ENCODE data around the gene SPDEF. TPM values are rescaled to one million over a fixed set of nuclear protein-coding genes. Genes with fewer than 3 reads are reported as not detected.

SPDEF gene
- total RNA-seq, 2 experiments from 2014 or later = 0.34 to 0.54 TPM

DNA sequence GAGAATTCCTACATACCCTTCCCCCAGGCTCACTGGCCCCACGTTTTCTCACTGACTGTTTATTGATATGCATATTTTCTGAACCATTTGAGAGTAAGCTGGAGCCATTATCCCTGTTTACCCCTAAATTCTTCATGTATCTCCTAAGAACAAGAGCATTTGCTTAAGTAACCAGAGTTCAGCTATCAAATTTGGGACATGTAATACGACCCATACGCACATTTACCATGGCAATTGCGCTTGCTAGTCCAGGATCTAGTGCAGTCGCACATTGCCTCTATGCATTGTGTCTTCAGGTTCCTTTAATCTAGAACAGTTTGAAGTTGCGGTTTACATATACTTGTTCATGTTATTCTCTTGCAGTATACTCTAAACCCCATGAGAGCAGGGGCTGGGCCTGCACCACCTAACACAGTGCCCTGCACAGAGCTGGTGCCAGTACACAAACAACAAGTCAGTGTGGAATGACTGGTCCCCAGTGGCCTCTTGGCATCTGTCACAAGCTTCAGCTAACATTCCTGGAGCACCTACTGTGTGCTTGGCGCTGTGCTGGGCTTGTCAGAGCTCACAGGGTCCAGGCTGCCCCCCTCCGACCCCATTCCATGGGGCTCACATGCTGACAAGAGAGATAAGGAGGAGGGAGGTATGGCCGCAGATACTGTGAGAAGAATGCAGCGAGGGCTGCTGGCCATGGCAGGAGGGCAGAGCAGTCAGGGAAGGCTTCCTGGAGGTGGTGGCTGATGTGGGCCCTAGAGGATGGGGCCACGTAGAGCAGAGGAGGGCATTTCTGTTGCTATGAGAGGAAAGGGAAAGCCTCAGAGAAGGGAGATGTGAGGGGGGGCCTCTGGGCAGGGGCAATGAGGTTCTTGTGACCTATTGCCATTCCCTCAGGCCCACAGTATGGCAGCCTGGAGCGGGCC lies 28.1 kb downstream of the SPDEF start:
- POLR2A ChIA-PET = interaction anchor here (0.8 kb wide), 1 partner anchor 82 kb away, joined by 5 read pairs; no protein-coding TSS in a partner anchor
- Histone ChIP-seq H3K4me3 (ENCODE audit: low read depth, low read length, poor library complexity, severe bottlenecking) (no peak overlapping the region), H3K27ac (ENCODE audit: low read depth, low read length, poor library complexity, severe bottlenecking) (no peak overlapping the region), H3K9me3 (ENCODE audit: low read length) (no peaks in the 10 kb centered on the region), H3K36me3 (ENCODE audit: insufficient read depth, low read length) (peaks cover 44% of the 10 kb centered on the region; the same call in 1 of the 2 replicates), H3K4me2 (ENCODE audit: low read length) (peak overlapping the region; percentile 52; the same call in 1 of the 2 replicates), H4K20me1 (ENCODE audit: insufficient read depth, low read length) (peaks cover 8% of the 10 kb centered on the region; the same call in 1 of the 2 replicates), H3K9me2 (ENCODE audit: insufficient read depth, low read length) (no peaks in the 10 kb centered on the region), H2AFZ (ENCODE audit: low read length) (no peak overlapping the region), H3K4me1 (ENCODE audit: insufficient read depth, low read length, poor library complexity, severe bottlenecking) (peaks cover 15% of the 10 kb centered on the region), H3K79me2 (ENCODE audit: insufficient read depth, low read depth, low read length) (no peaks in the 10 kb centered on the region)
- BruUV-seq (replicated peaks) = no TSS peak
- CTCF ChIA-PET (ENCODE audit: unreplicated experiment) = no interaction called here
- TF ChIP-seq, protein P1, sequence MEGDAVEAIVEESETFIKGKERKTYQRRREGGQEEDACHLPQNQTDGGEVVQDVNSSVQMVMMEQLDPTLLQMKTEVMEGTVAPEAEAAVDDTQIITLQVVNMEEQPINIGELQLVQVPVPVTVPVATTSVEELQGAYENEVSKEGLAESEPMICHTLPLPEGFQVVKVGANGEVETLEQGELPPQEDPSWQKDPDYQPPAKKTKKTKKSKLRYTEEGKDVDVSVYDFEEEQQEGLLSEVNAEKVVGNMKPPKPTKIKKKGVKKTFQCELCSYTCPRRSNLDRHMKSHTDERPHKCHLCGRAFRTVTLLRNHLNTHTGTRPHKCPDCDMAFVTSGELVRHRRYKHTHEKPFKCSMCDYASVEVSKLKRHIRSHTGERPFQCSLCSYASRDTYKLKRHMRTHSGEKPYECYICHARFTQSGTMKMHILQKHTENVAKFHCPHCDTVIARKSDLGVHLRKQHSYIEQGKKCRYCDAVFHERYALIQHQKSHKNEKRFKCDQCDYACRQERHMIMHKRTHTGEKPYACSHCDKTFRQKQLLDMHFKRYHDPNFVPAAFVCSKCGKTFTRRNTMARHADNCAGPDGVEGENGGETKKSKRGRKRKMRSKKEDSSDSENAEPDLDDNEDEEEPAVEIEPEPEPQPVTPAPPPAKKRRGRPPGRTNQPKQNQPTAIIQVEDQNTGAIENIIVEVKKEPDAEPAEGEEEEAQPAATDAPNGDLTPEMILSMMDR (conservative IDR thresholded peaks at IDR 0.05; ENCODE audit: low read length) = no peak
- TF ChIP-seq EZH2phosphoT487 (IDR thresholded peaks at IDR 0.05; ENCODE audit: borderline replicate concordance, low read depth, low read length) = no peak
- no peak for DNase-seq (ENCODE audit: low spot score)
- intact Hi-C loops (cut with micrococcal nuclease; ENCODE audit: unreplicated experiment) = loop anchor here (2.0 kb wide), 2 partner anchors 67 to 81 kb away; no protein-coding TSS in a partner anchor

DNA sequence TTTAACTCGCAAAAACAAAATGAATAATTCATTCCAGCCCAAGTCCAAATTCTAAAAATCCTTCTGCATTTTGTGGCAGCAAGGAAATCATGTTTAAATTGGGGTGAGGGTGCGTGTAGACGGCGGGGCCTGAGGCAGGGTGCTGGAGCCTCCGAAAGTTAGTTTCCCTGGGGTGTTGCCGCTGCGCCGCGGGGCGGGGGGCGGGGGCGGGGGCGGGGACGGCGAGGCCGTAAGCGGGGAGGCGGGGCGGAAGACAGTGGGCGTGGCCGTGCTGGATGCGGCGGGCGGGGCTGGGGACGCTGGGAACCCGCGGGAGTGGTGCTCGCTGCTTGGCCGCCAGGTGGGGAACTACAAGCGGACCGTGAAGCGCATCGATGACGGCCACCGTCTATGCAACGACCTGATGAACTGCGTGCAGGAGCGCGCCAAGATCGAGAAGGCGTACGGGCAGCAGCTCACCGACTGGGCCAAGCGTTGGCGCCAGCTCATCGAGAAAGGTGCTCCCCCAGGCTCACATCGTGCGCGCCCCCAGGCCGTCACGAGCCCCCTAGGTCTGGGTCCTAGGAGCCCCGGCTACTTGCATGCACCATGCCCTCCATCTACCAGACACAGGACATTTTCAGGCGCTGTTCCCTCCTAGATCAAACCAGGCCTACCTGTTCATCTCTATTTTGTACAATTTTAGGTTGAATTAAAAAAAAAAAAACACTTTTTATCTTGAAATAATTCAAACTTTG lies 29.0 kb downstream of the SPDEF start:
- Histone ChIP-seq H3K4me1 (ENCODE audit: insufficient read depth, low read length, poor library complexity, severe bottlenecking) (peaks cover 15% of the 10 kb centered on the region), H3K9me3 (ENCODE audit: low read length) (no peaks in the 10 kb centered on the region), H3K79me2 (ENCODE audit: insufficient read depth, low read depth, low read length) (no peaks in the 10 kb centered on the region), H3K36me3 (ENCODE audit: insufficient read depth, low read length) (peaks cover 40% of the 10 kb centered on the region; the same call in 1 of the 2 replicates), H2AFZ (ENCODE audit: low read length) (no peak overlapping the region), H3K4me2 (ENCODE audit: low read length) (peak overlapping the region; percentile 52), H4K20me1 (ENCODE audit: insufficient read depth, low read length) (peaks cover 8% of the 10 kb centered on the region; the same call in 1 of the 2 replicates), H3K4me3 (ENCODE audit: low read depth, low read length, poor library complexity, severe bottlenecking) (peak overlapping the region; percentile 38), H3K27ac (ENCODE audit: low read depth, low read length, poor library complexity, severe bottlenecking) (no peak overlapping the region), H3K9me2 (ENCODE audit: insufficient read depth, low read length) (no peaks in the 10 kb centered on the region)
- POLR2A ChIA-PET = interaction anchor here (0.8 kb wide), 1 partner anchor 81 kb away, joined by 5 read pairs; no protein-coding TSS in a partner anchor
- CTCF ChIA-PET (ENCODE audit: unreplicated experiment) = no interaction called here
- TF ChIP-seq, protein P1 (conservative IDR thresholded peaks at IDR 0.05; ENCODE audit: low read length) = peak; percentile 71
- TF ChIP-seq EZH2phosphoT487 (IDR thresholded peaks at IDR 0.05; ENCODE audit: borderline replicate concordance, low read depth, low read length) = no peak
- BruUV-seq (replicated peaks) = no TSS peak
- intact Hi-C loops (cut with micrococcal nuclease; ENCODE audit: unreplicated experiment) = loop anchor here (2.0 kb wide), 2 partner anchors 66 to 82 kb away; no protein-coding TSS in a partner anchor
- DNase-seq (ENCODE audit: low spot score) = peak; percentile 91
